Esophagus (tissue), 2 donors: ENCODE data around the gene VDR. TPM values are rescaled to one million over a fixed set of nuclear protein-coding genes. Genes with fewer than 3 reads are reported as not detected.

Experiments
- H3K27ac ChIP-seq, 2 donors: one replicate each; pipeline ENCODE4 v1.5.1; 2013; ENCODE audit warnings: low read depth in 2 of 2, mild to moderate bottlenecking in 2 of 2, inconsistent platforms in 1 of 2, low read length in 1 of 2, moderate library complexity in 1 of 2
- H3K27me3 ChIP-seq, 2 donors: one replicate each; pipeline ENCODE4 v1.6.1; 2013; ENCODE audit warnings: low read length in 2 of 2, control low read depth in 1 of 2, mild to moderate bottlenecking in 1 of 2; ENCODE audit not compliant: insufficient read depth in 2 of 2, control insufficient read depth in 1 of 2
- H3K36me3 ChIP-seq, 2 donors: one replicate each; pipeline ENCODE4 v1.6.1; 2013; ENCODE audit warnings: low read length in 1 of 2; ENCODE audit not compliant: control insufficient read depth in 2 of 2, insufficient read depth in 2 of 2
- H3K4me1 ChIP-seq, 2 donors: one replicate each; pipeline ENCODE4 v1.6.1; 2013; ENCODE audit warnings: low read length in 1 of 2; ENCODE audit not compliant: control insufficient read depth in 2 of 2, insufficient read depth in 2 of 2
- H3K4me3 ChIP-seq, 2 donors: one replicate each; pipeline ENCODE4 v1.5.1; 2013; ENCODE audit warnings: low read length in 2 of 2, mild to moderate bottlenecking in 2 of 2, low read depth in 1 of 2, moderate library complexity in 1 of 2
- H3K9me3 ChIP-seq, 2 donors: one replicate each; pipeline ENCODE4 v1.6.1; 2013; ENCODE audit warnings: mild to moderate bottlenecking in 2 of 2, low read depth in 1 of 2, low read length in 1 of 2, moderate library complexity in 1 of 2; ENCODE audit not compliant: control insufficient read depth in 2 of 2, insufficient read depth in 1 of 2
- WGBS, 2 donors: extraction: QIAGEN DNeasy Blood & Tissue Kit; methylation state at CpG; one replicate each; pipeline ENCODE4 v1.1.7; 2013; 5-methylcytosine and 5-hydroxymethylcytosine counted together
- polyA plus RNA-seq, 2 donors: library from polyadenylated mRNA; stranded (reverse); fragments of 200-250 nt; gene quantifications; one replicate each; pipeline ENCODE4 v1.2.3, GENCODE V29; 2013
- donor health status: healthy with polysubstance abuse.
- donor health status: Bipolar disorder and iron deficiency.

VDR gene
- polyA plus RNA-seq, 2 donors = 8.8 to 10.8 TPM

DNA sequence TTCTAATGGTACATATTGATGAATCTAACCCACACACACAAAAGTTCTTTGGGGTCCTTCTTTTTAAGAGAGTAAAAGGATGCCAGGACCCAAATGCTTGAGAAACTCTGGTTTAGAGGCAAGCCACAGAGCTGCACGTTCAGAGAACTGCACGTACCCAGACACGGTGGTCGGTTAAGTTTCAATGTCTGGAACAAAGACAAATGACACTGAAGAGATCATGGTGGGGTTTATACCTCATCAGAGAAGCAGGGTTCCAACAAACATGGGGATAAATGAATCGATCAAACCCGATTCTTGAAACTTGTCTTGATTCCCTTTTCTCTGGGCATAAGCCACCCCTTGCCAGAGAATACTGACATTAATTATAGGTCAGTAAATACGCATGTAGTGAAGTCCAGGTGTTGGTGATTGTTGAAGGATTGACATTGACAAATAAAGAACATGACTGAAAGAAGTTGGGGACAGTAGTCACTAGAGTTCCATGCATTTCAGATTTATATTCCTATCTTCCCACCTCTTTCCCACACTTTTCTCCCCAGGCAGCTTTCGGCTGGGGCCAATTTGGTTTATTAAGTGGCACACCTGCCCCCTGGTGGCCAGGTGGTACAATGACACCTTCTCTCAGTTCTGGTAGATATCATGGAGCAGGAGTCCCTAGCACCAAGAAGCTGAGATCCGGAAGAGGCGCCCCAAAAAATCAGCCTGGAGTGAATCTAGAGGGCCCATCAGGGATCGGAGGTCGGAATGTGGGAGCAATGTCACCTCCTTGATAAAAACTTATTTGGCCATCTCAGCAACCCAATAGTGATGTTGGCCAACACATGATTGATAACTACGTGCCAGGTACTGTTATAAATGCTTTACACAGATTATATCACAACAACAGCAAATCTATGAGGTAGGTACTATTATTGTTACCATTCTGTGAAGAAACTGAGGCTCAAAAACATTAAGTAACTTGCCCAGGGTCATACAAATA, 67.3 kb downstream of the VDR start:
- Histone ChIP-seq H3K36me3 (no peaks in the 10 kb centered on the region), H3K4me1 (no peaks in the 10 kb centered on the region), H3K27me3 (no peaks in the 10 kb centered on the region), H3K9me3 (no peaks in the 10 kb centered on the region), H3K4me3 (no peak overlapping the region), H3K27ac (no peak overlapping the region)
- 50 to 56% methylated on average over 13 of the region's 13 CpGs for WGBS, 2 donors

DNA sequence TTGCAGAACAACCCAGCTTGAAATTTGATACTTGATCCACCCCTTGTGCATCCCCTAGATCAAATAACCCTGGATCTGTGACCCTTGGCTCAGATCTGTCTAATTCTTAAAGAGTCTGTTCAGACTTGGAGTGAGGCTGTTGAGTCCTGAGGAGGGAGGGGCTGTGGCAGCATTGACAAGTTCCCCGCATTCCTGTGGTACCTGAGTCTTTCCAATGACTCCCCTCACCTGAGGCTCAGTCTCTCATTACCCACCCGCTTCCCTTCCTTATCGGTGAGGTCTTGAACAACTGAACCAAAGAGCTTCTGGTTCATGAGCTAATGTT, 69.0 kb downstream of the VDR start:
- no peaks in the 10 kb centered on the region for H3K27me3 ChIP-seq
- WGBS, 2 donors = 63 to 78% methylated on average over 3 of the region's 3 CpGs
- no peaks in the 10 kb centered on the region for H3K36me3 ChIP-seq
- no peak overlapping the region for H3K27ac ChIP-seq
- no peak overlapping the region for H3K4me3 ChIP-seq
- no peaks in the 10 kb centered on the region for H3K4me1 ChIP-seq
- H3K9me3 ChIP-seq = no peaks in the 10 kb centered on the region

DNA sequence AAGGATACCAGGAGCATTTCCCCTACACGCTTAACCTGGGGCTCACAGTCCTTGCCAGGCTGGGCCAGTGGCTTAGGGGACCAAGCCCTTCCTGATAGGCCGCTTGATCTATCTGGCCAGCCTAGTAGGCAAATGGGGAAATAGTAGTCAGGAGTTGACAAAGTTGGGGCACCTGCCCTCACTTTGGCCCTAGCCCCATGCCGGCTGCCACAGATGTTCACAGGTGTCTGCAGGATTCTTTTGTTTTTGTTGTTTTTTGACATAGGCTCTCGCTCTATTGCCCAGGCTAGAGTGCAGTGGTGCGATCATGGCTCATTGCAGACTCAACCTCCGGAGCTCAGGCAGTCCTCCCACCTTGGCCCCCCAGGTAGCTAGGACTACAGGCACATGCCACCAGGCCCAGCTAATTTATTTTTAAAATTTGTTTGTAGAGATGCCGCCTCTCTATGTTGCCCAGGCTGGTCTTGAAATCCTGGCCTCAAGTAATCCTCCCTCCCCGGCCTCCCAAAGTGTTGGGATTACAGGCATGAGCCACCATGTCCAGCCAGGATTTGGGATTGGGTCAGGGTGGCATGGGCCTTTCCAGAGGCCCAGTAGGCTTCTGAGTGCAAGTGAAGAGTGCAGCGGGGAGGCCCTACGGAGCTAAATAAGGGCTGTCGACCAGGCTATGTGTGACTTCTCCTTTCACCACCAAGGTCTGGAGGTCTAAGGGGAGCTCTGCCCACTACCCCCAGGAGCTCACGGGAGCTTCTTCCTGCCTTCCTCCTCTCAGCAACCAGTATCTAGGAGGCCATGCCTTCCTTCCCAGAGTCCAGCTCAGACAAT, 69.6 kb downstream of the VDR start:
- WGBS, 2 donors = 88% methylated on average over 12 of the region's 12 CpGs
- H3K4me1 ChIP-seq = no peaks in the 10 kb centered on the region
- H3K36me3 ChIP-seq = no peaks in the 10 kb centered on the region
- H3K27me3 ChIP-seq = no peaks in the 10 kb centered on the region
- H3K27ac ChIP-seq = no peak overlapping the region
- H3K4me3 ChIP-seq = no peak overlapping the region
- no peaks in the 10 kb centered on the region for H3K9me3 ChIP-seq

DNA sequence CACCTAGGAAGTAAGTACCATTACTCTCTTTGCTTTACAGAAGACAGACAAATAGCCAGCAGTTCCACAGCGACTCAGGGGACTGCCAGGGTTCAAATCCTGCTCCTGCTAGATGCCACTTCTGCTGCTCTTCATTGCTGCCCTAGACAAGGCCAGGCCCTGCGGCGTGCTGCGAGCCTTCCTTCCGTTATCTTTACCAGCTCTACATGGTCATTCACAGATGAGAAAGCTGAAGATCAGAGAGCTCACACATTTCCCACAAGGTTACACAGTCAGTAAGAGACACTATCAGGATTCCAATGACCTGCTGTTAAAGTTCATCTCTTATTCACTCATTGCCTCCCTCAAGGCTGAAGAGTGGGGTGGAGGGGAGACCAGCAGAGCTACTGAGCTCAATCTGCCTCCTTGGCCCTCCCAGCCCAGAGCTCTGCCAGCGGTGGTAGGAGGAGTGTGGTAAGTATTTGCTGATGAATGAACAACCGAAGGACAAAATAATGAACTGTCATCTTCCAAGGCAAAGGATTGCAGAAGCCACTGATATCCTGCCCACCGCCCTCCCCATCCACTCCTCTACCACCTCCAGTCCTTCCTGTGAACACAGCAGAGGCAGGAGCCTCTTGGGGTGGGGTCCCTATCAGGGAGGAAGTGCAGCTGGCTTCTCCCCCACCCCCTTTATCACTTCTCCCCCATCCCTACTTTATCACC, 70.4 kb downstream of the VDR start:
- Histone ChIP-seq H3K27me3 (no peaks in the 10 kb centered on the region), H3K36me3 (no peaks in the 10 kb centered on the region), H3K4me1 (peaks cover 0 to 2% of the 10 kb centered on the region in 2 donors), H3K27ac (no peak overlapping the region), H3K9me3 (no peaks in the 10 kb centered on the region), H3K4me3 (no peak overlapping the region)
- WGBS, 2 donors = 82 to 90% methylated on average over 8 of the region's 8 CpGs

DNA sequence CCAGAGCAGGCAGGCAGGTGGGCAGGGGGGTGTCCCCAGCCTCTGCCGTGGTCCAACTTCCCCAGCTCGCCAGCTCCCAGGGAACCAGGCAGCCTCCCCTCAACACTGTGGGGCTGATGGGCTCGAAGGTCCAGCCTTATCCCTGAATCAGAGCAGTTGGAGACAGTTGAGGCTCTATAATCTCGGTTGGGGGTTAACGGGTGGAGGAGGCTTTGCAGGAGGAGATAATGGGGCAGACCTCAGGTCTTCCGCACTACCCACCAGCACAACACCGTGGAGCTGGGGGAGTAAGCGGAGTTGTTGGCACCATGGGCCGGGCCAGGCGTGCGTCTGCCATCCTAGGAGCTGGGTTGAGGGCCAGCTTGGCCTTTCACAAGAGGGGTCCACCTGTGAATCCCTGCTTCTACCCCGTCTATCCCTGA, 71.2 kb downstream of the VDR start:
- Histone ChIP-seq H3K9me3 (no peaks in the 10 kb centered on the region), H3K4me3 (no peak overlapping the region), H3K4me1 (peaks cover under 1 to 8% of the 10 kb centered on the region in 2 donors), H3K27me3 (no peaks in the 10 kb centered on the region), H3K27ac (no peak overlapping the region), H3K36me3 (no peaks in the 10 kb centered on the region)
- 91 to 96% methylated on average over 12 of the region's 12 CpGs for WGBS, 2 donors

DNA sequence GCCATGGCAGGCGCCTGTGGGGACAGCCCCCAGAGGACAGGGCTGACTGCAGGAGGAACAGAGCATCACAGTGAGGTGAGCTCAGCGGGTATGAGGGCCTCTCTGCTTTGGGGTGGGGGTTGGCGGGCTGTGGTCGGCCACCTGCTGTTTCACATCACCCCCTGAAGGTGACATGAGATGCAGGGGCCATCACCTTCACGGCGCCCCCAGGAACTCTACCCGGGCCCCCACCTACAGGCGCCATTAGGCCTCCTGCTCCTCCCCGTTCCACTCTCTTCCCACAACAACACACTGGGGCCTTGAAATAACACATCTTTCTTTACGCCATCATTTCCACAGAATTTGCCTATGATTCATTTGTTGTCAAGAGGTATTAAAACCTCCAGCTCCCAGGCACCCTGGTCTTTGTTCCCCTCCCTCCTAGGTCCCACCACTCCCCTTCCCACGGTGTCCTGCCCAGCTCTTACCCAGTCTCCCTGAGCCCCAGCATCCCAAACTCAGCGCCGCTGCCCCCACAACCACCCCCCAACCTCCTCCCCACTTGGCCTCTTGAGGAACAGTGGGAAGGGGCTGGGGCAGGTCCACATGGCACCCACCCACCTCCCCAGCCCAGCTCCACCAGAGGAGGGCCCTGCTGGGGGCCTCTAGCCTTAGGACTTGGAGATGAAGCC, 72.4 kb downstream of the VDR start:
- 85 to 87% methylated on average over 13 of the region's 13 CpGs for WGBS, 2 donors
- Histone ChIP-seq H3K4me1 (peaks cover 4 to 10% of the 10 kb centered on the region in 2 donors), H3K27me3 (no peaks in the 10 kb centered on the region), H3K4me3 (no peak overlapping the region), H3K27ac (no peak overlapping the region), H3K36me3 (no peaks in the 10 kb centered on the region), H3K9me3 (no peaks in the 10 kb centered on the region)

DNA sequence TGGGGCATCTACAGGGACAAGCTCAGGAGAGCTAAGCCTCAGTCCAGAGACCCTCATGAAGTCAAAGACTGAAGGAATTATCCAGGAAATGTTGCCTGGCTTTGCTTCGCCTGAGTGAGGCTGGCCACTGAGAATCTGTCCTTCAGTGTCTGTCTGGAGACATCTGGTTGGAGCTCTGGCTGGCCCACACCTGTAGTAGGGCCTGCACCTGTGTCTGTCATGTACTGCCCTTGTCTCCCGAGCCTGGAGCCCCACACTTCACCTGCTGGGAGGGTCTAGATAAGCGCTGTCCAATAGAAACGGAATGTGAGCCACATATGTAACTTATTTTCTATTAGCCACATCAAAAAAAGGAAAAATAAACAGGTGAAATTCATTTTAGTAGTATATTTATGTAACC, 75.2 kb downstream of the VDR start:
- H3K9me3 ChIP-seq = no peaks in the 10 kb centered on the region
- peaks cover 13 to 16% of the 10 kb centered on the region in 2 donors for H3K4me1 ChIP-seq
- no peaks in the 10 kb centered on the region for H3K27me3 ChIP-seq
- no peak overlapping the region for H3K4me3 ChIP-seq
- WGBS, 2 donors = 56 to 77% methylated on average over 4 of the region's 4 CpGs
- peak overlapping the region; percentile 70 to 92 for H3K27ac ChIP-seq
- H3K36me3 ChIP-seq = no peaks in the 10 kb centered on the region

DNA sequence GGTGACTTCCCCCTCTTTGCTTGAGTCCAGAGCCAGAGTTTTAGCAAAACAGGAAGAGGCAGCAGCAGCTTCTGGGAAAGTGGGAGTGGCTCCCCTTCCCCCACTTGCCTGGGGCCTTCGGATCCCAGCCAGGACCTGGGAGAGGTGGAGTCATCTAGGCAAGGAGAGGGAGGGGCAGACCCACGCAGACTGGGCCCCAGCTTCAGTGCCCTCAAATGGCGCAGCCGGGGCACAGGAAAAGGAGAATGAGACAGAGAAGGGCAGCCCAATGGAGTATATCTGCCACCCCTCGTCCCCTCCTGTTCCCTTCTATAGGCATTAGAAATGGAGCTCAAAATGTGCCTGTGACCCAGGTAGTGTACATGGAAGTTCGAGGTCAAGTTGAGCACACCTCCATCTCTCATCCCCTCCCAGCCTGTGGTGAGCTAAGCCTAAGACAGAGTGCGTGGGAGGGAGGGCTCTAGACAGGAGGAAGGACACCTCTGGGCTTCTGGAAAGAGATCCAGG, 75.8 kb downstream of the VDR start:
- Histone ChIP-seq H3K4me3 (no peak overlapping the region), H3K36me3 (no peaks in the 10 kb centered on the region), H3K4me1 (peaks cover 13 to 20% of the 10 kb centered on the region in 2 donors)

More for the DNA sequence above, 75.8 kb downstream of the VDR start:
- 17 to 31% methylated on average over 7 of the region's 7 CpGs for WGBS, 2 donors
- H3K27me3 ChIP-seq = no peaks in the 10 kb centered on the region
- H3K9me3 ChIP-seq = no peaks in the 10 kb centered on the region
- H3K27ac ChIP-seq = peak overlapping the region; percentile 70 to 92
